H1 (cell line): ENCODE measurements around the gene YIPF5. TPM values are rescaled to one million over a fixed set of nuclear protein-coding genes. Genes with fewer than 3 reads are reported as not detected.

Source experiments
- CTCF ChIA-PET: fragments of 300-600 bp; sonication (Branson Sonifier 250); formaldehyde crosslinking; loops from one replicate; lab custom pipeline; 2021; ENCODE audit not compliant: partially characterized antibody; lab: Charles Lee
- POLR2A ChIA-PET: fragments of 300-600 bp; sonication (Branson Sonifier 250); formaldehyde crosslinking; loops from one replicate; lab custom pipeline; 2021; ENCODE audit warnings: inconsistent platforms; ENCODE audit not compliant: partially characterized antibody; lab: Charles Lee
- DNase-seq, 2 experiments: peaks; one replicate each; pipeline versions ENCODE4 v3.0.0 to v3.0.0-alpha.2; 2010 to 2022; ENCODE audit warnings: low spot score in 2 of 2, low read depth in 1 of 2, mixed read lengths in 1 of 2
- FAIRE-seq: peaks from 2 replicates; lab custom pipeline; 2011; peaks lifted over from hg19 to GRCh38; lab: Jason Lieb, UNC
- H2AFZ ChIP-seq: 2 replicates; pipeline ENCODE4 v1.8.1; 2012; ENCODE audit warnings: low read length, inconsistent platforms
- H2AK5ac ChIP-seq: 2 replicates; pipeline ENCODE4 v1.6.1; 2013; ENCODE audit warnings: low read depth, low read length
- H2BK120ac ChIP-seq: replicated peaks from 2 replicates; pipeline ENCODE3; 2013; ENCODE audit warnings: low read depth, low read length, inconsistent platforms
- H2BK12ac ChIP-seq: 2 replicates; pipeline ENCODE4 v1.6.1; 2013; ENCODE audit warnings: low read depth, low read length
- H2BK15ac ChIP-seq: 2 replicates; pipeline ENCODE4 v1.6.1; 2013; ENCODE audit warnings: low read length
- H2BK20ac ChIP-seq: 2 replicates; pipeline ENCODE4 v1.6.1; 2013; ENCODE audit warnings: low read length
- H2BK5ac ChIP-seq: 2 replicates; pipeline ENCODE4 v1.6.1; 2013; ENCODE audit warnings: low read depth, low read length
- H3K14ac ChIP-seq: 2 replicates; pipeline ENCODE4 v1.6.1; 2013; ENCODE audit warnings: inconsistent platforms; ENCODE audit not compliant: insufficient read length
- H3K18ac ChIP-seq: 2 replicates; pipeline ENCODE4 v1.6.1; 2013; ENCODE audit warnings: low read length; ENCODE audit errors: extremely low read depth
- H3K23ac ChIP-seq: 2 replicates; pipeline ENCODE4 v1.6.1; 2013; ENCODE audit warnings: inconsistent platforms; ENCODE audit not compliant: insufficient read length
- H3K23me2 ChIP-seq: 2 replicates; pipeline ENCODE4 v1.6.1; 2013; ENCODE audit warnings: low read depth, low read length
- H3K27ac ChIP-seq: 2 replicates; pipeline ENCODE4 v1.6.1; 2011; ENCODE audit warnings: low read depth, low read length, inconsistent platforms
- H3K27me3 ChIP-seq, 4 experiments: replicated peaks in 1 of 4; 1 replicate in 1 of 4; 2 replicates in 3 of 4; pipeline versions ENCODE4 v1.6.1 to v1.8.1; 2011 to 2013; ENCODE audit warnings: low read length in 3 of 4, mild to moderate bottlenecking in 3 of 4, inconsistent platforms in 2 of 4, mixed read lengths in 2 of 4, moderate library complexity in 1 of 4; ENCODE audit not compliant: control insufficient read depth in 3 of 4, insufficient read depth in 3 of 4; ENCODE audit errors: extremely low read depth in 1 of 4
- H3K36me3 ChIP-seq, 4 experiments: 2 replicates each; pipeline versions ENCODE4 v1.6.1 to v1.8.1; 2011 to 2013; ENCODE audit warnings: mild to moderate bottlenecking in 4 of 4, low read length in 3 of 4, moderate library complexity in 2 of 4, control low read depth in 1 of 4, inconsistent platforms in 1 of 4; ENCODE audit not compliant: insufficient read depth in 4 of 4, control insufficient read depth in 2 of 4
- H3K4ac ChIP-seq: replicated peaks from 2 replicates; pipeline ENCODE3; 2013; ENCODE audit warnings: low read length, low read depth, mixed read lengths, inconsistent platforms; ENCODE audit not compliant: insufficient read length
- H3K4me1 ChIP-seq, 4 experiments: replicated peaks in 1 of 4; 1 replicate in 1 of 4; 2 replicates in 3 of 4; pipeline versions ENCODE4 v1.6.1 to v1.8.1; 2011 to 2013; ENCODE audit warnings: low read length in 3 of 4, inconsistent platforms in 2 of 4, mixed read lengths in 1 of 4; ENCODE audit not compliant: insufficient read depth in 4 of 4, control insufficient read depth in 3 of 4
- H3K4me2 ChIP-seq, 2 experiments: 2 replicates each; pipeline versions ENCODE4 v1.6.1 to v1.8.1; 2011 to 2013; ENCODE audit warnings: low read depth in 2 of 2, low read length in 2 of 2, control low read depth in 1 of 2, inconsistent platforms in 1 of 2, mild to moderate bottlenecking in 1 of 2; ENCODE audit not compliant: insufficient read depth in 1 of 2
- H3K4me3 ChIP-seq, 4 experiments: fragments of 200-600, 300-600 bp in 1 of 4; sonication (generic), shearing (Covaris generic), sonication (Bioruptor Twin) in 1 of 4; 2 replicates each; pipeline versions ENCODE4 v1.5.1 to v1.8.1; 2011 to 2016; ENCODE audit warnings: low read length in 4 of 4, low read depth in 3 of 4, control low read depth in 2 of 4, inconsistent platforms in 2 of 4, mild to moderate bottlenecking in 2 of 4, mixed read lengths in 1 of 4, moderate library complexity in 1 of 4; ENCODE audit not compliant: insufficient read depth in 2 of 4; ENCODE audit errors: extremely low read depth in 1 of 4
- H3K56ac ChIP-seq: replicated peaks from 2 replicates; pipeline ENCODE3; 2013; ENCODE audit warnings: low read depth, mild to moderate bottlenecking, mixed read lengths, low read length, inconsistent platforms; ENCODE audit not compliant: insufficient read length
- H3K79me1 ChIP-seq: 2 replicates; pipeline ENCODE4 v1.6.1; 2013; ENCODE audit warnings: low read depth, low read length, control low read depth
- H3K79me2 ChIP-seq, 2 experiments: 2 replicates each; pipeline versions ENCODE4 v1.6.1 to v1.8.1; 2012 to 2013; ENCODE audit warnings: low read length in 2 of 2, mild to moderate bottlenecking in 2 of 2, inconsistent platforms in 1 of 2; ENCODE audit not compliant: insufficient read depth in 2 of 2, control insufficient read depth in 1 of 2
- H3K9ac ChIP-seq, 4 experiments: replicated peaks in 1 of 4; 1 replicate in 1 of 4; 2 replicates in 3 of 4; pipeline versions ENCODE4 v1.6.1 to v1.8.1; 2011 to 2013; ENCODE audit warnings: low read depth in 3 of 4, low read length in 3 of 4, control low read depth in 2 of 4, mild to moderate bottlenecking in 2 of 4, moderate library complexity in 2 of 4, inconsistent platforms in 1 of 4; ENCODE audit errors: extremely low read depth in 1 of 4
- H3K9me3 ChIP-seq, 2 experiments: 2 replicates each; pipeline versions ENCODE4 v1.6.1 to v1.8.1; 2012 to 2013; ENCODE audit warnings: mild to moderate bottlenecking in 2 of 2, moderate library complexity in 2 of 2, control low read depth in 1 of 2, inconsistent platforms in 1 of 2, low read depth in 1 of 2, low read length in 1 of 2, mixed read lengths in 1 of 2; ENCODE audit not compliant: insufficient read depth in 2 of 2
- H4K20me1 ChIP-seq, 2 experiments: replicated peaks in 1 of 2; 2 replicates each; pipeline versions ENCODE3 to v1.8.1; 2011 to 2013; ENCODE audit warnings: inconsistent platforms in 2 of 2, low read length in 2 of 2, mild to moderate bottlenecking in 1 of 2; ENCODE audit not compliant: insufficient read depth in 2 of 2, control insufficient read depth in 1 of 2
- H4K5ac ChIP-seq: 2 replicates; pipeline ENCODE4 v1.6.1; 2013; ENCODE audit warnings: low read length, low read depth, mixed read lengths, inconsistent platforms; ENCODE audit not compliant: insufficient read length
- H4K8ac ChIP-seq: 2 replicates; pipeline ENCODE4 v1.8.0; 2013; ENCODE audit warnings: mild to moderate bottlenecking, moderate library complexity, low read length, inconsistent platforms; ENCODE audit not compliant: insufficient read depth; ENCODE audit errors: extremely low read depth
- H4K91ac ChIP-seq: replicated peaks from 2 replicates; pipeline ENCODE3; 2013; ENCODE audit warnings: low read length, mixed read lengths, inconsistent platforms; ENCODE audit not compliant: insufficient read length
- POLR2AphosphoS5 ChIP-seq: IDR thresholded peaks from 2 replicates; pipeline ENCODE4 v1.6.1; 2011; ENCODE audit warnings: low read depth, low read length
- WGBS, 2 experiments: shearing (Covaris generic) in 1 of 2; methylation state at CpG; one replicate each; pipeline versions ENCODE4 v1.1.6 to v1.1.7; 2013 to 2015; ENCODE audit warnings: low lambda C conversion rate in 2 of 2, mixed read lengths in 2 of 2, inconsistent platforms in 1 of 2, low coverage in 1 of 2, missing lambda C conversion rate in 1 of 2; ENCODE audit not compliant: insufficient replicate concordance in 2 of 2, insufficient coverage in 1 of 2, insufficient read length in 1 of 2; ENCODE audit errors: extremely low coverage in 1 of 2, missing lambda C conversion rate in 1 of 2; 5-methylcytosine and 5-hydroxymethylcytosine counted together
- polyA plus RNA-seq, 7 experiments: library from polyadenylated mRNA; depleted of rRNA in 3 of 7; stranded (reverse) in 5 of 7; unstranded in 2 of 7; fragments of >200 nt in 5 of 7; fragments of 200-250 nt in 2 of 7; gene quantifications; 1 replicate in 5 of 7; 2 replicates in 1 of 7; 4 replicates in 1 of 7; pipeline versions ENCODE4 v1.2.1 to v1.2.3, GENCODE V29; 2011 to 2013; ENCODE audit warnings: missing spikeins in 2 of 7, mixed read lengths in 2 of 7
- total RNA-seq: library from RNA; stranded (reverse); fragmentation: NEBNext Ultra II Directional; extraction: Animal tissue kit (Norgen Biotek cat#: 25700); gene quantifications from 2 replicates; pipeline ENCODE4 v1.2.1, GENCODE V29; 2021
- TF ChIP-seq, protein P1 (sequence below): IDR thresholded peaks from 2 replicates; pipeline ENCODE4 v1.6.1; 2012; ENCODE audit warnings: inconsistent platforms

YIPF5 gene
- total and polyA plus RNA-seq, 2 of the 8 experiments (the other 6 are each of a cell fraction or from before 2014, with no cell fraction given), result 27.6 to 33.6 TPM

DNA sequence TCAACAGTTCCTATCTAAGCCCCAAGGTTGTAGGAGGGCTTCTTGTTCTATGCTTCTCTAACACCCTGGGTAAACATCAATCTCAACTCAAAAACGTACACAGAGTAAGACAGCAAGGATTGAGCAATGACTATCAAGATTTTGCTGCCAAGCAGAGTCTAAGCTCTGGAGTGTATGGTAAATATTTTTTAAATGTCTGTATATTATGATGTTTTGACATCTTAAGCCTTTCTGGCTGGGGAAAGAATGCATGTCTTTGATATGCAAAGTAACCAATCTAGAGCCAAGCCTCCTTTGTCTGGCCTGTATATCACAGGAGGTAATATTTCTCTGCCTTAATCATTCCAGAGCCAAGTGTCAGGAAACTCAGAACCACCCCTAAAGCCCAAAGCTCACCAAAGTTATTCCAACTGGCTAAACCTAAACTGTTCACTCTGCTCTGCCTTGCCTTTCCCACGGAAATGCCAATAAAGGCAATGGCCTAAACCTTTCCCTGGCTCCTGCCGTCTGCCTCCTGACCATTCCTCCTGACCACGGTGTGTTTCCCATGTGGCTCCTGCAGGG, 45.2 kb downstream of the YIPF5 start:
- Histone ChIP-seq H3K4me3 (no peak overlapping the region), H4K8ac (no peak overlapping the region), H3K27me3 (no peaks in the 10 kb centered on the region), H3K23ac (no peak overlapping the region), H4K20me1 (no peaks in the 10 kb centered on the region), H2AFZ (peak overlapping the region; percentile 41; the same call in 1 of the 2 replicates), H3K79me2 (no peaks in the 10 kb centered on the region), H3K79me1 (no peaks in the 10 kb centered on the region), H3K9ac (no peak overlapping the region), H3K18ac (no peak overlapping the region), H3K36me3 (no peaks in the 10 kb centered on the region), H3K4ac (no peak overlapping the region), H4K5ac (no peak overlapping the region), H3K27ac (no peak overlapping the region), H2BK12ac (0 out of 2 replicates have a peak overlapping the region, but pooled peaks have one; percentile 19), H3K4me2 (no peak overlapping the region; a peak in 1 of 4 replicates), H4K91ac (no peak overlapping the region), H2BK15ac (no peak overlapping the region), H3K23me2 (no peaks in the 10 kb centered on the region), H2BK5ac (no peak overlapping the region), H3K4me1 (peaks cover 2 to 4% (median 3%) of the 10 kb centered on the region in 4 experiments; a peak in 3 of 7 replicates), H2AK5ac (no peak overlapping the region), H2BK120ac (no peak overlapping the region), H3K14ac (no peak overlapping the region), H3K9me3 (no peaks in the 10 kb centered on the region), H2BK20ac (no peak overlapping the region), H3K56ac (no peak overlapping the region)
- FAIRE-seq (no peak), DNase-seq (no peak)
- POLR2A ChIA-PET, result no interaction called here
- CTCF ChIA-PET, result interaction anchor here (2.9 kb wide), 1 partner anchor 17 kb away, joined by 12 read pairs; no protein-coding TSS in a partner anchor
- 77% methylated on average over 4 of the region's 4 CpGs; no CpG with 5 or more reads in 1 of the 2 experiments for WGBS, 2 experiments
- no peak for TF ChIP-seq POLR2AphosphoS5
- TF ChIP-seq, protein P1, sequence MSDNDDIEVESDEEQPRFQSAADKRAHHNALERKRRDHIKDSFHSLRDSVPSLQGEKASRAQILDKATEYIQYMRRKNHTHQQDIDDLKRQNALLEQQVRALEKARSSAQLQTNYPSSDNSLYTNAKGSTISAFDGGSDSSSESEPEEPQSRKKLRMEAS, result peak; percentile 39; the same call in 1 of the 2 replicates
